HUES48 (cell line): ENCODE data around the gene RPS21.

Experiments
- H3K27ac ChIP-seq: one replicate; pipeline ENCODE4 v1.7.0; 2013; ENCODE audit warnings: low read depth, low read length, inconsistent platforms
- H3K27me3 ChIP-seq: 2 replicates; pipeline ENCODE4 v1.6.1; 2013; ENCODE audit warnings: mild to moderate bottlenecking, low read length; ENCODE audit not compliant: control insufficient read depth, insufficient read depth
- H3K36me3 ChIP-seq: 2 replicates; pipeline ENCODE4 v1.6.1; 2013; ENCODE audit warnings: low read length; ENCODE audit not compliant: control insufficient read depth, insufficient read depth
- H3K4me1 ChIP-seq: 2 replicates; pipeline ENCODE4 v1.6.1; 2013; ENCODE audit warnings: mild to moderate bottlenecking, low read length; ENCODE audit not compliant: control insufficient read depth, insufficient read depth
- H3K4me3 ChIP-seq: 2 replicates; pipeline ENCODE4 v1.5.1; 2013; ENCODE audit warnings: mild to moderate bottlenecking, low read depth, low read length
- H3K9ac ChIP-seq: 2 replicates; pipeline ENCODE4 v1.6.1; 2013; ENCODE audit warnings: mild to moderate bottlenecking, low read depth, low read length, moderate library complexity
- H3K9me3 ChIP-seq: 2 replicates; pipeline ENCODE4 v1.6.1; 2013; ENCODE audit warnings: low read length; ENCODE audit not compliant: control insufficient read depth, insufficient read depth

The RPS21 gene

DNA sequence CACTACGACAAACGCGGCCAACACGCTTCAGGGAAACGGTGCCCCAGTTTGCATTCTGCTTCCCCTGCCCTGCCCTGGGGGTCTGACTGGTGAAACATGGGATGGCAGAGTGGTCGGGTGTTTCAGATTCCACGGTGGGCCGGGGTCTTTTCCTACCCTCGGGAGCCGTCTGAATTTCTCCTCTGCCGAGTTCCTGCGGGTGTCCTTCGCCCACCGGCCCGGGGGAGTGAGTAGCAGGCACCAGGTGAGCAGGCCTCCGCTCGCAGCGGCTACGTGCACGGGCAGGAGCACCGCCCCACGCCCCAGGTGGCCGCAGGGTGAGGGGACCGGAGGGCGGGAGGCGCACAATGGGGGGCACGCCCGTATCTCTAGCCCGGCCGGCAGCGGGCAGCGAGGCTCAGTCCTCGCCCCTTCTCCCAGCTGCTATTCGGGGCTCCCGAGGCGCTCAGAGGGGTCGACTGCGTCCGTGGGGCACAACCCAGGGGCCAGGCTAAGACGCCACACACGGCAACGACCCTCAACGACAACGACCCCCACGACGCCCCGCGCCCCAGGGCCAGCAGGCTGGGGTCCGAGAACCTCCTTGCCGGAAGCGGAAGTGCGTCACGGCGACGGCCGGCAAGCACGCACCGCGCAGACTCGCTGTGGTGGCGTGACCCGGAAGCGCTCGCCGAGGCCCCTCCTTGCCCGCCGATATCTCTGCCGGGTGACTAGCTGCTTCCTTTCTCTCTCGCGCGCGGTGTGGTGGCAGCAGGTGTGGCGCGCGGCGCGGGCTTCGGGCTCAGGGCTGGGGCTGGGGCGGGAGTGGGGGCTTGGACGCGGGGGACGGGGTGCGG, at the start of gene RPS21:
RPS21 (plus strand) TSS at position 721 of the 836 bp plus-strand sequence. CDS start 236 bp downstream, outside the sequence.
- H3K4me1 ChIP-seq = peaks cover 2% of the 10 kb centered on the region
- H3K27ac ChIP-seq = peak within 1 kb of the TSS; percentile 83
- peaks cover 47% of the 10 kb centered on the region for H3K36me3 ChIP-seq
- H3K4me3 ChIP-seq = peak within 1 kb of the TSS; percentile 72
- no peaks in the 10 kb centered on the region for H3K27me3 ChIP-seq
- peak within 1 kb of the TSS; percentile 92 for H3K9ac ChIP-seq
- no peaks in the 10 kb centered on the region for H3K9me3 ChIP-seq

DNA sequence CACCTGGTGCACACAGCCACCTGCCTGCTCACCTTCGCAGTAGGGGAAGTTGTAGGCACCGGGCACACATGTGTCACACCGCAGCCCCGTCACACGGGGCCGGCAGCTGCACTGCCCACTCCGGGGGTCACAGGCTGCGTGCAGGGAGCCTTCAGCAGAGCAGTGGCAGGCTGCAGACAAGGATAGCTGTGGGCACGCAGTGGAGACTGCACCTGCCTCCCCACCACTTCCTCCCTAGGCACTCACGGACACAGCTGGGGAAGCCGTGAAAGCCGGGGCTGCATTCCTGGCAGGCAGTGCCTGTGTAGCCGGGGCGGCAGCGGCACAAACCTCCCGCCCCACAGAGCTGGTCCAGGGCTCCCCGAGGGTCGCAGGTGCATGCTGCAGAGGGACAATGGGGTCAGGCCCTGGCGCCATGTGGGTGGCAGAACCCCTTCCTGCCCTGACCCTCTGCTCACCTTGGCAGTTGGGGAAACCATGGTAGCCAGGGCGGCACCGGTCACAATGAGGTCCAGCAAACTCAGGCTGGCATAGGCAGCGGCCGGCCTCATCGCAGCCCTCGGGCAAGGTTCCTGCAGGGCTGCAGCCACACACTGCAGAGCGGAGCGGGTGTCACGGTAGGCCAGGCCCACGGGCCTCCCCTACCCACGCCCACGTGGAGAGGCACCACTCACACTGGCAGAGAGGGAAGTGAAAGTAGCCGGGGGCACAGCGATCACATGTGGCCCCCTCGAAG, 49.2 kb upstream of the RPS21 start:
- Histone ChIP-seq H3K4me1 (no peaks in the 10 kb centered on the region), H3K36me3 (peaks cover 88% of the 10 kb centered on the region), H3K9me3 (no peaks in the 10 kb centered on the region), H3K27ac (no peak overlapping the region), H3K27me3 (no peaks in the 10 kb centered on the region), H3K4me3 (no peak overlapping the region), H3K9ac (no peak overlapping the region)

DNA sequence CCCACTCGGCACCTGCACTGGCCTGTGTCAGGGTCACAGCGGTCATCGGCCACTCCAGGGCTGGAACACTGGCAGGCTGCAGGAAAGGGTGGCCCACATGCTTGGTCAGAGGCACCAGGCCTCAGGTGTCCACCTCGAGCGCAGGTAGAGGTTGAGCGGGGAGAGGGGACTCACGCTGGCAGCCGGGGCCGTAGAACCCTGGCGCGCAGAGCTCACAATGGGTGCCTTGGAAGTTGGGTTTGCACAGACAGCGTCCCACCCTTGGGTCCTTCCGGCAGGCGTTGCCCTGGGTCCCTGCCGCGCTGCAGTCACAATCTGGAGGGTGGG, 48.6 kb upstream of the RPS21 start:
- Histone ChIP-seq H3K4me3 (no peak overlapping the region), H3K27me3 (no peaks in the 10 kb centered on the region), H3K9me3 (no peaks in the 10 kb centered on the region), H3K4me1 (no peaks in the 10 kb centered on the region), H3K9ac (no peak overlapping the region), H3K27ac (no peak overlapping the region), H3K36me3 (peaks cover 88% of the 10 kb centered on the region)

DNA sequence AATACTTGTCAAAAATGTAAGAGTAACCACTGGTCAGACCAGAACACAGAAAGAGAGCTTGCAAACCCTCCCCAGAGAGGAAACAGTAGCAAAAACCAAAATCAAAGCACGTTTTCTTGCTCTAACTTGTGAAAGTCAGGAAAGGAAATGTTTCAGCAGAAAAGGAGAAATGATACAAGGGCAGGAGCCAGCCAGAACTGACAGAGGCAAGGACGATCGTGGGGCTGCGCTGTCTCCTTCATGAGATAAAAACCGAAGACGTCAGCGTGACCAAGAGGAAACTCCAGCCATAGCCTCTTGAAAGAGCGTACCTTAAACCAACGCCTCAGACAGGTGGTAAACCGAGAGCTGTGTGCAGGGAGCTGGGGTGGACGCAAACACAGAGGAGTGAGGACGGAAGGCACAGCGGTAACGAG, 47.2 kb upstream of the RPS21 start:
- H3K36me3 ChIP-seq = peaks cover 91% of the 10 kb centered on the region
- no peak overlapping the region for H3K9ac ChIP-seq
- no peaks in the 10 kb centered on the region for H3K4me1 ChIP-seq
- H3K4me3 ChIP-seq = no peak overlapping the region
- H3K27ac ChIP-seq = no peak overlapping the region
- H3K27me3 ChIP-seq = no peaks in the 10 kb centered on the region
- H3K9me3 ChIP-seq = no peaks in the 10 kb centered on the region

DNA sequence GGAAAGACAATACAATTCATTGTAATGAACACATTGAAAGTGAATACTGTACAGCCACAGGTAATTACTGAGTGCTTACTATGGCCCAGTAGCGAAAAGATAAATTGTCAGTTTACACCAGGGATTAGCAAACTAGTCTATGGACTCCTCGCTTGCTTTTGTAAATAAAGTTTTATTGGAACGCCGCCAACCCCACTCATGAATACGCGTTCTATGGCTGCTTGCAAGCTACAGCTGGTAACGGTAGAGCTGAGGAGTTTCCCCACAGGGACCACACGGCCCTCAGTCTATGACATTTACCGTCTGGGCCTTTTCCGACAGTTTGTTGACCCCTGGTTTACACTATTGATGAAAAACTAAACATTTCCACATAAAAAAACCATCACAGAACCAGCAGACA, 44.0 kb upstream of the RPS21 start:
- Histone ChIP-seq H3K9ac (no peak overlapping the region), H3K9me3 (no peaks in the 10 kb centered on the region), H3K4me1 (no peaks in the 10 kb centered on the region), H3K27ac (no peak overlapping the region), H3K4me3 (no peak overlapping the region), H3K27me3 (no peaks in the 10 kb centered on the region), H3K36me3 (peaks cover 89% of the 10 kb centered on the region)

DNA sequence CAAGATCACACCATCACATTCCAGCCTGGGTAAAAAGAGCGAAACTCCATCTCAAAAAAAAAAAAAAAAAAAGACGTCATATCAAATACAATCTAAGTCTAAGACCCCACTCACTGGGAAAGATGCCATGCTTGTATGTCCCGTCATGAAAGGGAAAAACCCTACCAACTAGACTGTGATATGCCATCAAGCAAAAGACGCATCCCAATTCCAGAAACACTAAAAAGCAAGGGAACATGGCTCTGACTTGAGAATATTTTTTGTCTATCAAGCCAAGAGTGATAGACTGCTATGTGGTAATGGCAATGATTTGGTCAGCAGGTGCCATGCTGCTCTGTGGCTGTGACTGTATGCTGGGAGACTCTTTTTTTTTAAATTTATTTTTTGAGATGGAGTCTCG, 42.8 kb upstream of the RPS21 start:
- H3K36me3 ChIP-seq = peaks cover 88% of the 10 kb centered on the region
- no peak overlapping the region for H3K4me3 ChIP-seq
- no peak overlapping the region for H3K27ac ChIP-seq
- no peaks in the 10 kb centered on the region for H3K4me1 ChIP-seq
- no peak overlapping the region for H3K9ac ChIP-seq
- peaks cover 3% of the 10 kb centered on the region; the same call in 1 of the 2 replicates for H3K9me3 ChIP-seq
- no peaks in the 10 kb centered on the region for H3K27me3 ChIP-seq

DNA sequence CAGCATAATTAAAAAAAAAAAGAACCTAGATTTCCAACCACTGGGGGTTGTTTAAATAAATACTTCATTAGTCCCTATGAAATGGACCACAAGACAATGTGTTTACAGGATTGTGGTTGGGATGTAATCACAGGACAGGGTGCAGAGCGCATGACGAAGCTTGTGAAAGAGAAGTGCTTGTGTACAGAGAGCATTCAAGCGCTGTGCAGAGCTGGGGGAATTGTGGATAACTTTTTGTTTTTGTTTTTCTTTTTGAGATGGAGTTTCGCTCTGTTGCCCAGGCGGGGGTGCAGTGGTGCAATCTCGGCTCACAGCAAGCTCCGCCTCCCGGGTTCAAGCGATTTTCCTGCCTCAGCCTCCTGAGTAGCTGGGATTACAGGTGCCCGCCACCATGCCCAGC, 42.1 kb upstream of the RPS21 start:
- H3K4me3 ChIP-seq = no peak overlapping the region
- H3K27ac ChIP-seq = no peak overlapping the region
- H3K9ac ChIP-seq = no peak overlapping the region
- H3K27me3 ChIP-seq = no peaks in the 10 kb centered on the region
- H3K36me3 ChIP-seq = peaks cover 88% of the 10 kb centered on the region
- peaks cover 5% of the 10 kb centered on the region for H3K9me3 ChIP-seq
- no peaks in the 10 kb centered on the region for H3K4me1 ChIP-seq

DNA sequence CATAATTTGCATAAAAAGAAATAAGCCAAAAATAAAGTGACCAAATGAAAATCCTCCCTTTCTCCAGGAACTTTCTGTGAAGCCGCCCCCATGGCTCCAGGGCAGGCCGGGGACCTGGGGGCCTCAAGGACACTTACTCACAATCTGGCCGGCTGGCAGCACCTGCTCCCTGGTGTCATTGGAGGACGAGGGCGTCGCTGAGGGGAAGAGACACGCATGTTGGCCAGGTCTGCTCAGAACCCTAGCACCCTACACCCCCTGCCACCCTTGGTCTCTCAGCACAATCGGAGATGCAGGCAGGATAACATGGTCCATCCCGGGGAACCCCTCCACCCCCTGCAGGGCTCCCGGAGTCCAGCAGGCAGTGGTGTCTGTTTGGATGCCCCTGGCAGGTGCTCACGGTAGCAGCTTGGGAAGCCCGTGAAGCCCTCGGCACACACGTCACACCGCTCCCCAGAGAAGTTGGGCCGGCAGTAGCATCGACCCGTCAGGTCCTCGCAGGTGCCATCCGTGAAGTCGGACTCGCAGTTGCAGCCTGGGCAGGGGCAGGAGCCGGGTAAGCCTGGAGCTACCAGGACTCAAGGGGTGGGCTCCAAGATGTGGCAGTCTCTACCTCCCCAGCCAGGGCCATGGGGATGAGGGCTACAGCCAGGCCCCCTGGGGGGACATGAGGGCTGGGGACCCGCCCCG, 41.1 kb upstream of the RPS21 start:
- peaks cover 90% of the 10 kb centered on the region for H3K36me3 ChIP-seq
- H3K9ac ChIP-seq = no peak overlapping the region
- no peak overlapping the region for H3K27ac ChIP-seq
- H3K27me3 ChIP-seq = no peaks in the 10 kb centered on the region
- H3K4me3 ChIP-seq = no peak overlapping the region
- no peaks in the 10 kb centered on the region for H3K4me1 ChIP-seq
- peaks cover 5% of the 10 kb centered on the region for H3K9me3 ChIP-seq

DNA sequence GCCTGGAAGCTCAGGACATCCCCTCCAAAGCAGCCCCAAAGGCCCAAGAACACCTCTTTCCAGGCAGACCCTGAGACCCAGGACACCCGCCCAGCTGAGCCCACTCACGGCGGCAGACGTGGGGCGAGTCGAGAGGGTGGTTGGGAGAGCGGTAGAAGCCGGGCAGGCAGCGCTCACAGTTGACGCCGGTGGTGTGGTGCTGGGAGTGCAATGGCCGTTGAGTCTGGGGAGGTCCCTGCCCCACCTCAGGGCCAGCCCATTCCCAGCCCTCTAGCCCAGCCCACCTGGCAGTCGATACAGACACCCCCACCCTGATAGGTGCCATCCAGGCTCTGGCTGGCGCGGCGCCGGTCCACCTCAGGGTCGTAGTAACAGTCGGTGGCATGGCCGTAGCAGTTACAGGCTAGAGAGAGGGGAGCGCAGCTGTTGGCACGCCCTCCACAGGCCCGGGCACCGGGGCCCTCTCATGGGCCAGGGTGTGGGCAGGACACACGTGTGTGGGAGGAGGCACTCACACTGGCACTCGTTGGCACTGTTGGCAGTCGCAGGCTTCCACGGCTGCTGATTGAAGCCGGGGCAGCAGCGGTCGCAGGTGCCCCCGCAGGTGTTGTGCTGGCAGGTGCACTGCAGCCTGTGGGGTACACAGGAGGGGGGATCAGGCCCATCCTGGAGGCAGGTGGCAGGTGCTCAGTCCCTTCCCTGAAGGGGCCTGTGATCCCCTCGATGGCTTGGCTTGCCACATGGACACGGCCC, 40.3 kb upstream of the RPS21 start:
- Histone ChIP-seq H3K27ac (no peak overlapping the region), H3K27me3 (no peaks in the 10 kb centered on the region), H3K4me1 (no peaks in the 10 kb centered on the region), H3K9me3 (peaks cover 5% of the 10 kb centered on the region), H3K36me3 (peaks cover 90% of the 10 kb centered on the region), H3K9ac (no peak overlapping the region), H3K4me3 (no peak overlapping the region)

DNA sequence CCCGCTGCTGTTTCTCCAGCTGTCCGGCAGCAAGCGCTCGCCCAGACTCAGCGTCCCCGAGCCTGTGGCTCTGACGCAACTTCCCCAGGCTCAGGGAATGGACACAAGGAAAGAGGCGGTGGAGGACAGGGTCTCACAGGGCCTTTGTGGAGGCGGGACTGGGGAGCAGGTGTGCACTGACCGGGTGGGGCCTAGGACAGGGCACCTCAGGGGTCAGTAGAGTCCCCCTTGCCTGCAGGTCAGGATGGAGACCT, 39.8 kb upstream of the RPS21 start:
- Histone ChIP-seq H3K27me3 (no peaks in the 10 kb centered on the region), H3K27ac (no peak overlapping the region), H3K4me3 (no peak overlapping the region), H3K9ac (no peak overlapping the region), H3K36me3 (peaks cover 91% of the 10 kb centered on the region), H3K4me1 (no peaks in the 10 kb centered on the region), H3K9me3 (peaks cover 5% of the 10 kb centered on the region)
